GM12878 (cell line): ENCODE measurements around the gene SLCO4C1. TPM values are rescaled to one million over a fixed set of nuclear protein-coding genes. Genes with fewer than 3 reads are reported as not detected.

ENCODE experiments used
- ATAC-seq: fragments of 200-7000 bp; cut with Tn5 transposase; 3 replicates; pipeline ENCODE4 v1.9.1; 2020; ENCODE audit warnings: mild to moderate bottlenecking, moderate library complexity
- BruUV-seq: library from RNA; stranded (reverse); fragments of 400-500 nt; replicated peaks from 2 replicates; lab custom pipeline; 2021; lab: Mats Ljungman, UMichigan
- CTCF ChIA-PET: fragments of 300-600 bp; sonication (Branson Sonifier 250); formaldehyde crosslinking; extraction: SDS; loops from one replicate; lab custom pipeline; 2021; ENCODE audit warnings: inconsistent platforms; lab: Yijun Ruan, JAX
- POLR2A ChIA-PET: fragments of 350-600 bp; formaldehyde crosslinking; extraction: SDS; loops from one replicate; lab custom pipeline; 2021; ENCODE audit warnings: inconsistent platforms; lab: Charles Lee
- RAD21 ChIA-PET: fragments of 300-600 bp; sonication (Branson Sonifier 250); formaldehyde crosslinking; loops from one replicate; lab custom pipeline; 2023; ENCODE audit warnings: antibody characterized with exemption; ENCODE audit not compliant: unreplicated experiment; lab: Charles Lee
- SMC1A ChIA-PET: fragments of 300-600 bp; sonication (Branson Sonifier 250); formaldehyde crosslinking; loops from one replicate; lab custom pipeline; 2023; ENCODE audit not compliant: unreplicated experiment, uncharacterized antibody; lab: Charles Lee
- DNase-seq: peaks from one replicate; pipeline ENCODE4 v3.0.0-alpha.2; 2011; ENCODE audit warnings: low read depth, low spot score
- FAIRE-seq: peaks from 3 replicates; lab custom pipeline; 2011; peaks lifted over from hg19 to GRCh38; lab: Jason Lieb, UNC
- H2AFZ ChIP-seq: 2 replicates; pipeline ENCODE4 v1.6.0; 2011; ENCODE audit warnings: low read depth, low read length, control low read depth; ENCODE audit not compliant: control insufficient read depth
- H3K27ac ChIP-seq: 2 replicates; pipeline ENCODE4 v1.5.1; 2011; ENCODE audit warnings: control low read depth; ENCODE audit not compliant: control insufficient read depth, insufficient read depth
- H3K27me3 ChIP-seq, 2 experiments: replicated peaks in 1 of 2; 2 replicates each; pipeline versions ENCODE4 v1.6.0 to v1.6.1; 2011; ENCODE audit warnings: low read length in 1 of 2; ENCODE audit not compliant: control insufficient read depth in 2 of 2, insufficient read depth in 2 of 2
- H3K36me3 ChIP-seq, 2 experiments: 2 replicates each; pipeline ENCODE4 v1.5.1; 2011; ENCODE audit warnings: low read length in 1 of 2; ENCODE audit not compliant: control insufficient read depth in 2 of 2, insufficient read depth in 2 of 2
- H3K4me1 ChIP-seq: 2 replicates; pipeline ENCODE4 v1.6.1; 2011; ENCODE audit warnings: mild to moderate bottlenecking, low read length, moderate library complexity, mixed read lengths; ENCODE audit not compliant: control insufficient read depth, insufficient read depth
- H3K4me2 ChIP-seq: 2 replicates; pipeline ENCODE4 v1.6.0; 2011; ENCODE audit warnings: control low read depth; ENCODE audit not compliant: control insufficient read depth, insufficient read depth
- H3K4me3 ChIP-seq: fragments of 200-600 bp; sonication (generic); 2 replicates; pipeline ENCODE4 v1.5.1; 2016
- H3K79me2 ChIP-seq: 2 replicates; pipeline ENCODE4 v1.6.0; 2011; ENCODE audit warnings: low read length; ENCODE audit not compliant: control insufficient read depth, insufficient read depth
- H3K9ac ChIP-seq: 2 replicates; pipeline ENCODE4 v1.8.0; 2011; ENCODE audit warnings: low read length, control low read depth, mixed read lengths; ENCODE audit not compliant: control insufficient read depth, insufficient read depth
- H3K9me3 ChIP-seq: replicated peaks from 3 replicates; pipeline ENCODE4 v1.5.1; 2011; ENCODE audit warnings: mild to moderate bottlenecking, low read length; ENCODE audit not compliant: control insufficient read depth, insufficient read depth
- H4K20me1 ChIP-seq: 2 replicates; pipeline ENCODE4 v1.6.0; 2011; ENCODE audit not compliant: control insufficient read depth, insufficient read depth
- ETV6 ChIP-seq, 2 experiments: fragments of 450-650 bp in 1 of 2; IDR thresholded peaks in 1 of 2; conservative IDR thresholded peaks in 1 of 2; 2 replicates each; pipeline ENCODE4 v1.6.1; 2014; ENCODE audit warnings: antibody characterized with exemption in 1 of 2, borderline replicate concordance in 1 of 2, low read depth in 1 of 2, mild to moderate bottlenecking in 1 of 2, moderate library complexity in 1 of 2
- MYB ChIP-seq: fragments of 150-350 bp; IDR thresholded peaks from 2 replicates; pipeline ENCODE4 v1.6.1; 2014; ENCODE audit warnings: mild to moderate bottlenecking, low read depth, low read length, borderline replicate concordance
- RAD21 ChIP-seq: IDR thresholded peaks from 2 replicates; pipeline ENCODE4 v1.6.1; 2011; ENCODE audit warnings: mild to moderate bottlenecking, low read depth, low read length, moderate library complexity; ENCODE audit not compliant: insufficient read depth
- RCOR1 ChIP-seq: conservative IDR thresholded peaks from 2 replicates; pipeline ENCODE4 v1.6.1; 2012; ENCODE audit warnings: low read depth, low read length, improper control_type of control experiment
- RFX5 ChIP-seq: IDR thresholded peaks from 2 replicates; pipeline ENCODE4 v1.6.1; 2011; ENCODE audit warnings: low read depth, low read length, improper control_type of control experiment
- SMAD1 ChIP-seq: fragments of 450-650 bp; IDR thresholded peaks from 2 replicates; pipeline ENCODE4 v1.6.1; 2018; ENCODE audit warnings: mild to moderate bottlenecking, low read depth; ENCODE audit not compliant: partially characterized antibody
- TCF12 ChIP-seq: IDR thresholded peaks from 2 replicates; pipeline ENCODE4 v1.6.1; 2011; ENCODE audit warnings: low read depth, mild to moderate bottlenecking, low read length
- YBX1 ChIP-seq: fragments of 450-650 bp; IDR thresholded peaks from 2 replicates; pipeline ENCODE4 v1.6.1; 2016; ENCODE audit warnings: antibody characterized with exemption
- ZNF384 ChIP-seq: IDR thresholded peaks from 2 replicates; pipeline ENCODE4 v1.6.1; 2012; ENCODE audit warnings: low read depth, mild to moderate bottlenecking, low read length, improper control_type of control experiment, borderline replicate concordance
- ZSCAN29 ChIP-seq: fragments of 450-650 bp; IDR thresholded peaks from 2 replicates; pipeline ENCODE4 v1.6.1; 2017; ENCODE audit warnings: mild to moderate bottlenecking, moderate library complexity
- WGBS: methylation state at CpG from one replicate; pipeline ENCODE4 v1.1.6; 2016; ENCODE audit warnings: low lambda C conversion rate; ENCODE audit not compliant: insufficient replicate concordance, insufficient coverage; ENCODE audit errors: missing lambda C conversion rate; 5-methylcytosine and 5-hydroxymethylcytosine counted together
- in situ Hi-C: fragments of 300-500 bp; cut with MboI; formaldehyde crosslinking; loops from 9 replicates; pipeline ENCODE4 v1.14.3; 2018; ENCODE audit warnings: mixed read lengths
- intact Hi-C: fragments of 100-400 bp; cut with micrococcal nuclease; formaldehyde crosslinking; loops from one replicate; pipeline ENCODE4 v1.14.2; 2022; ENCODE audit not compliant: unreplicated experiment
- polyA plus RNA-seq, 11 experiments: library from polyadenylated mRNA; depleted of rRNA in 4 of 11; unstranded in 6 of 11; stranded (reverse) in 5 of 11; fragments of >200 nt; fragmentation: Nextera tagmentation in 4 of 11; fragmentation: Illumina TruSeq in 1 of 11; extraction: Ambion mirVana in 4 of 11; extraction: Trizol in 1 of 11; gene quantifications; 1 replicate in 1 of 11; 2 replicates in 10 of 11; pipeline versions ENCODE4 v1.2.1 to v1.2.3, GENCODE V29; 2011 to 2016; ENCODE audit warnings: inconsistent platforms in 2 of 11, missing spikeins in 2 of 11, low read depth in 1 of 11
- total RNA-seq, 4 experiments: library from RNA; depleted of rRNA in 3 of 4; stranded (reverse); fragments of >200 nt in 3 of 4; fragmentation: Illumina TruSeq in 1 of 4; extraction: Trizol in 1 of 4; gene quantifications; 2 replicates each; pipeline versions ENCODE4 v1.2.1 to v1.2.3, GENCODE V29; 2013 to 2021
- TF ChIP-seq, protein P1 (sequence below): IDR thresholded peaks from 2 replicates; pipeline ENCODE4 v1.6.1; 2012; ENCODE audit warnings: low read length, inconsistent platforms

Gene SLCO4C1
- total and polyA plus RNA-seq, 10 of the 15 experiments (the other 5 are each of a cell fraction or from before 2014, with no cell fraction given): 0.12 to 3.9 (median 0.83) TPM

DNA sequence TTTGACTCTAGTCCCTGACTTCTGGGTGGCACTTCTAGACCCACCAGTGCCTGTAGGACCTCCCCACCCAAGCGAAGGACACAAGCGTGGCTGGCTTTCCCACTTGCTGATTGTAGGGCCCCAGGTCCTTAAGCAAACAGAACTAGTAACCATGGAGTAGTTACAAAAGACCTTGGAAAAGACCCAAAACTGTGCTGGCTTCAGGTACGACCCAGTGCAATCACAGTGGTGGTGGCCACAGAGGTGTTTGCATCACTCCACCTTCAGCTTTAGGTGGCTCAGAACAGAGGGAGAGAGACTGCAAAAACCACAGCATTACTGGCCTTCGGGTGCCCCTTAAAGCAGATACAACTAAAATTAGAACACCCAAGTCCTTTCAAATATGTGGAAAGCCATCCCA lies 52.9 kb downstream of the SLCO4C1 start:
- ChIA-PET POLR2A (no interaction called here), CTCF (no interaction called here)
- H3K4me1 ChIP-seq: no peaks in the 10 kb centered on the region
- H3K4me3 ChIP-seq: no peak overlapping the region
- no peaks in the 10 kb centered on the region for H3K9me3 ChIP-seq
- no peak for ATAC-seq
- H4K20me1 ChIP-seq: no peaks in the 10 kb centered on the region
- no peaks in the 10 kb centered on the region for H3K79me2 ChIP-seq
- H2AFZ ChIP-seq: no peak overlapping the region
- H3K27ac ChIP-seq: no peak overlapping the region
- no peak overlapping the region for H3K9ac ChIP-seq
- BruUV-seq: no TSS peak
- no peak for TF ChIP-seq ZSCAN29
- no peak for TF ChIP-seq RAD21
- no peak for TF ChIP-seq ZNF384
- TF ChIP-seq, protein P1, sequence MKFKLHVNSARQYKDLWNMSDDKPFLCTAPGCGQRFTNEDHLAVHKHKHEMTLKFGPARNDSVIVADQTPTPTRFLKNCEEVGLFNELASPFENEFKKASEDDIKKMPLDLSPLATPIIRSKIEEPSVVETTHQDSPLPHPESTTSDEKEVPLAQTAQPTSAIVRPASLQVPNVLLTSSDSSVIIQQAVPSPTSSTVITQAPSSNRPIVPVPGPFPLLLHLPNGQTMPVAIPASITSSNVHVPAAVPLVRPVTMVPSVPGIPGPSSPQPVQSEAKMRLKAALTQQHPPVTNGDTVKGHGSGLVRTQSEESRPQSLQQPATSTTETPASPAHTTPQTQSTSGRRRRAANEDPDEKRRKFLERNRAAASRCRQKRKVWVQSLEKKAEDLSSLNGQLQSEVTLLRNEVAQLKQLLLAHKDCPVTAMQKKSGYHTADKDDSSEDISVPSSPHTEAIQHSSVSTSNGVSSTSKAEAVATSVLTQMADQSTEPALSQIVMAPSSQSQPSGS: no peak
- TF ChIP-seq RCOR1: no peak
- TF ChIP-seq YBX1: no peak
- TF ChIP-seq SMAD1: no peak
- TF ChIP-seq ETV6 (conservative IDR thresholded peaks at IDR 0.05 in 1 of 2, IDR thresholded peaks at IDR 0.05 in 1 of 2; ENCODE audit: borderline replicate concordance in 1 of 2, low read depth in 1 of 2): no peak
- no peak for TF ChIP-seq TCF12
- no peak for TF ChIP-seq RFX5
- TF ChIP-seq MYB: no peak
- TF ChIP-seq, all 136 proteins: peak for 0
- in situ Hi-C loops (no loop called here), intact Hi-C loops (no loop called here)
- Histone ChIP-seq H3K36me3 (no peaks in the 10 kb centered on the region), H3K27me3 (no peaks in the 10 kb centered on the region), H3K4me2 (no peak overlapping the region)
- RAD21 ChIA-PET: interaction anchor here (0.6 kb wide), 1 partner anchor 1150 kb away, joined by 3 read pairs; no protein-coding TSS in a partner anchor
- SMC1A ChIA-PET: interaction anchor here (0.7 kb wide), 1 partner anchor 495 kb away, joined by 3 read pairs; no protein-coding TSS in a partner anchor
- 24% methylated on average over 4 of the region's 4 CpGs for WGBS
- FAIRE-seq (no peak), DNase-seq (no peak)
